CD4-positive, alpha-beta T cell treated with Interleukin-17A for 4 hours (primary cell): ENCODE results near the gene MYO1G.
A peak's percentile ranks its signal among the peaks of the same experiment; 100 is the strongest.
"Not testable (repeated sequence)": the region's sequence is repeated elsewhere in the genome, so short reads cannot be mapped to it uniquely, and the experiment has no call there.

Experiments used
- DNase-seq: peaks from one replicate; pipeline ENCODE4 v3.0.0-alpha.2; 2020; ENCODE audit warnings: mixed read lengths

Gene MYO1G

GRCh38 chr7:44998153-44998871 is 19.5 kb upstream of the MYO1G start:
- DNase-seq, result no peak

DNA sequence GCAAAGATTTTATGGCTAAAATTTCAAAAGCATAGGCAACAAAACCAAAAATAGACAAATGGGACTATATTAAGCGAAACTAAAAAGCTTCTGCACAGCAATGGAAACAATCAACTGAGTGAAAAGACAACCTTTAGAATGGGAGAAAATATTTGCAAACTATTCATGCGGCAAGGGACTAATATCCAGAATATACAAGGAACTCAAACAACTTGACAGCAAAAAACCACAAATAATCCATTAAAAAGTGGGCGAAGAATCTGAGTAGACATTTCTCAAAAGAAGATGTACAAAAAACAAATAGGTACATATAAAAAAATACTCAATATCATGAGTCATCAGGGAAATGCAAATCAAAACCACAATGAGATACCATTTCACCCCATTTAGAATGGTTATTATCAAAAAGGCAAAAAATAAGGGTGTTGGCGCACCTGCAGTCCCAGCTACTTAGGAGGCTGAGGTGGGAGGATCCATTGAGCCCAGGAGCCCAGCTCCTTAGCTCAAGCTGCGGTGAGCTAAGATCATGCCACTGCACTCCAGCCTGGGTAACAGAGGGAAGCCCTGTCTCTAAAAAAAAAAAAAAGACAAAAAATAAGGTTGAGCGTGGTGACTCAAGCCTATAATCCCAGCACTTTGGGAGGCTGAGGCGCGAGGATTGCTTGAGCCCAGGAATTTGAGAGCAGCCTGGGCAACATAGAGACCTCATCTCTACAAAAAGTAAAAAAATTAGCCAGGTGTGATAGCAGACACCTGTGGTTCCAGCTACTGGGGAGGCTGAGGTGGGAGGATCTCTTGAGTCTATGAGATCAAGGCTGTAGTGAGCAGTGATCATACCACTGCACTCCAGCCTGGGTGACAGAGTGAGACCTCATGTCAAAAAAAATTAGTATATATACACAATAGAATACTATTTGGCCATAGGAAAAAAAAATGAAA is 17.0 kb upstream of the MYO1G start:
- peak; percentile 59 for DNase-seq

GRCh38 chr7:44994877-44995554 is 16.2 kb upstream of the MYO1G start:
- DNase-seq, result peak; percentile 45

- not testable (repeated sequence) for DNase-seq
Observed at GRCh38 chr7:44992004-44992795, 13.4 kb upstream of the MYO1G start.

DNA sequence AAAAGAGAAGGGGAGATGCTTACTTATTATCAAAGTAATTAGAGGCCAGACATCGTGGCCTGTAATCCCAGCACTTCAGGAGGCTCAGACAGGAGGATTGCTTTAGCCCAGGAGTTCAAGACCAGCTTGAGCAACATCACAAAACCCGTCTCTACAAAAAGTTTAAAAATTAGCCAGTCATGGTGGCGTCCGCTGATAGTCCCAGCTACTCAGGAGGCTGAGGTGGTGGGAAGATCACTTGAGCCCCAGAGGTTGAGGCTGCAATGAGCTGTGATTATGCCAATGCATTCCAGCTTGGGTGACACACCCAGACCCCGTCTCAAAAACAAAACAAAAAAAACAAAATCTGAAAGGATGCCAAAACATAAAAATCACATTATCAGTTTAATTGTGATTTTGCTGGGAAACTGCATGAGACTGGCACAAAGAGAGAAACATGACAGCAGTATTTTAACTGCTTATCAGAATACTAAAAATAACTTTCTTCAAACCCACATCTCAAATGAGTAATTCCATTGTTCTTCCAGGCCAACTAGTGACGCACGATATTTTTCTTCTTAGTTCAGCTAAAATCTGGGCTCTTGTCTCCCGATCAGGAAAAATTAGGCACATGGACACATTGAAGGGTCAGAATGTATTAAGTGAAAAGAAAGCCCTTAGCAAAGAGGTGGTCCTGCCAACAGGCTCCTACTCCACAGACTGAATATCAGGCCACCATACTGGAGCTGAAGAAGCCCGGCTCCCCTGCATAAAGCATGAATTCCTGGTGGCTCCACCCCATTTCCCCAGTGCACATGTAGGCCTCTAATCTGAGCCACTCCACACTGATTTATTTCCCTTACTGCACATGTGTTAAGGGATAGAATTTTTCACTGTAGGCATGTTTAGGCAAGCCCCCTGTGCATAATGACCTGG is 11.6 kb upstream of the MYO1G start:
- DNase-seq, result no peak

GRCh38 chr7:44989132-44989531 is 10.3 kb upstream of the MYO1G start:
- DNase-seq, result no peak

DNA sequence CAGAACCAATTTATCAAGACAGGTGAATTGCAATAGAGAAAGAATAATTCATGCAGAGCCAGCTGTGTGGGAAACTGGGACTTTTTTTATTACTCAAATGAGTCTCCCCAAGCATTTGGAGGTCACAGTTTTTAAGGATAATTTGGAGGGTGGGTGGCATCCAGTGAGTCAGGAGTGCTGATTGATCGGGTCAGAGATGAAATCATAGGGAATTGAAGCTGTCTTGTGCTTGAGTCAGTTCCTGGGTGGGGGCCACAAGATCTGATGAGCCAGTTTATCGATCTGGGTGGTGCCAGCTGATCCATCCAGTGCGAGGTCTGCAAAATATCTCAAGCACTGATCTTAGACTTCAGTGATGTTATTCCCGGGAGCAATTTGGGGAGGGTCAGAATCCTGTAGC is 9.9 kb upstream of the MYO1G start:
- DNase-seq, result no peak

GRCh38 chr7:44987996-44988395 is 9.2 kb upstream of the MYO1G start:
- DNase-seq, result no peak

DNA sequence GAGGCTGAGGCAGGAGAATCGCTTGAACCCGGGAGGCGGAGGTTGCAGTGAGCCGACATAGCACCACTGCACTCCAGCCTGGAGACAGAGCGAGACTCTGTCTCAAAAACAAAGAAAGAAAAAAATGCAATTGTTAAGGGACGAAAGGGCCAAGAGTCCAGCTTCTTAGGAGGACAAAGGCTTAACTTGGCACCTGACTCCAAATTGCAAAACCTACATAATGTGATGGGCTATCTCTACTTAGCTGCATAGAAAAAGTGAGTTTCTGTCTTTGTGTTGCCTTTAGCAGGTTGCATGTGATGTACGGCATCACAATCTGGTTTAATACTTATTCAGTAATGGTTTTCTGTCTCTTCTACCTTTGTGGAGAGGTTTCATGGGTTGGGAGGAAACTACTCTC is 8.6 kb upstream of the MYO1G start:
- DNase-seq, result no peak

DNA sequence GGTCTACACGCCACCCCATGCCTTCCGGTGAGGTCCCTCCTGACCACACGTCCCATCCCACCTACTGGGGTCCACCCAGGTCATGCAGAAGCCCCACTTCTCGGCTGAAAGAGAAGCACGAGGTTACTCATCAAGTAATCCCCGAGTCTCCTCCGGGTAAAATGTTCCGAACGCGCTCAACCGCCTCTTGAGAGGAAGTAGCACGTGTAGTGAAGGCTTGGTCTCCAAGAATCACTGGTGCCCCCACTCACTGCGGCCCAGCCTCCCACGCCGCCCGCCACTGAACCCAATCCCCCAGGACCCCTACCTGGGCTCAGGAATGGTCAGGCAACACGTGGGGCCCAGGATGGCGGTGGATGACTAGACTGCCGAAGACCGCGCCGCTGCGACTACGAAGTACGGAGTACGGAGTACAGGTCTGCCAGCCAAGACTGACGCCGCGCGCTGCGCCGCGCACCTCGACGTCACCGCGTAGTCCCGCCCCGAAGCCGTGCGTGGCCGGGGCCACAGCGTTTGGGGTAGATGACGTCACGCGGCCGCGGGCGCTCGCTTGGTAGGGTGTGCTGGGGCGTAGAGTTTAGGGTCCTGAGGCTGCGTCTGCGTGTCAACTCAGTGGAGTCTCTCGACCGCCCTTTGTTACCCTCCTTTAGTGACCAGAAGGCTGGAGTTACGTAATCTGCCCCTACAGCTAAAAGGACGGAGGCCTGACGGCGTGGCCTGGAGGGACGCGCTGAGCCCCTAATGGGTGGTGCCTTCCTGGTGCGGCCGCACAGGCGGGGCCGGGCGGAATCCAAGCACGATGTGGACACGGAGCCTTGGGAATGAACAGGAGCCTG is 7.6 kb upstream of the MYO1G start:
- DNase-seq, result peak; percentile 97

- no peak for DNase-seq
Observed at GRCh38 chr7:44985900-44986217, 7.0 kb upstream of the MYO1G start.

DNA sequence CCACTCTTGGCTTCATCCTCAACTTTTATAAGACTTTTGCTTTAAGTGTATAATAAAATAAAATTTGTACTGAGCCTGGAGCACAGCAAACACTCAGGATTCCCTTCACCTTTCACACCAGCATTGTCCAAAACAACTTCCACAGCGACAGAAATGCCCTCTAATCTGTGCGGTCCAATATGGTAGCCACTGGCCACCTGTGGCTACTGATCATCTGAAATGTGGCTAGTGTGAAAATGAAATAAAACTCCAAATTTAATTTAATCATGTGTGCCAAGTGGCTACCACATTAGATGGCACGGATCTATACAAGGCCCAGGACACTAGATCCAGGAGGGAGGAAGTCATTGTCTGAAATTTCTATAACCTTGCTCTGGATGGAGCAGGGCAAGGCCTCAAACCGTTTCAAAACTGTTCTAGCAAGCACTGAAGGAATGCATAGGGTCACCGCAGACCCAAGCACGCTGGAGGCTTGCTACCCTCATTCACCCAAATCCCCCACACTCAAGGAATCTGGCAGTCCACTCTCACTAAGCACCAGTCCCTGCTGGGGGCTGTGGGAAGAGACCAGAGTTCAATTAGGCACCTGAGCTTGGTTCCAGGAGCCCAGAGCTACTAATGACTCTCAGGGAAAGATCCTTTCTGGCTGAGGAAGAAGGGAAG is 6.3 kb upstream of the MYO1G start:
- DNase-seq, result no peak

DNA sequence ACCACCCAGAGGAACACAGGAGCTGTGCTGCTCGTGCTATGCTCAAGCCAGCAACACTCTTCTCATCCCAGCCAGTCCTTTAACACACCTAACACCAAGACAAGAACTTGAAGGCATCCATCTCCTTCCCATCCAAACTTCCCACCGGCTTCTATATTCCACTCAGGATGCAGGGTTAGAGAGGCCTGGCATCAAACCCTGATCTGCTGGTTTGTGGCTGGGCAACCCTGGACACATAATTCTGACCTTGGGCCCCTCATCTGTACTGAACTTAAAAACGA is 5.6 kb upstream of the MYO1G start:
- no peak for DNase-seq

GRCh38 chr7:44983742-44984477 is 5.1 kb upstream of the MYO1G start:
- no peak for DNase-seq

DNA sequence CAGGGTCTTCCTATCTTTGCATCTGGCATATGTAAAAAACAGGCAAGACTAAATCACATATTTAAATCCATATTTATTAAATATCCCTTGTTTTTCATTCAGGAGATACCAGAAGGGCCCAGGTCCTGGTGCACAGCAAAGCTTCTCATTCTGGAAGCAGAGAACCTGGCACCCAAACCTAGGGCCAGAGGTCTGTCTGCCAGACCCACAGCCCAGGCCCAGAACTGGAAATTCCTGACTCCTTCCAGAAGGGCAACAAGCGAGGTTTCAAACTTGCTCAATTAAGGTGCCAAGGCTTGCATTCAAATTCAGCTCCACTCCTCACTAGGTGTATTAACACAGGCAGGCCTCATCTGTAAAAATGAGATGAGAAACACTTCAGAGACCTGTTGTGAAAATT is 4.2 kb upstream of the MYO1G start:
- DNase-seq, result no peak

DNA sequence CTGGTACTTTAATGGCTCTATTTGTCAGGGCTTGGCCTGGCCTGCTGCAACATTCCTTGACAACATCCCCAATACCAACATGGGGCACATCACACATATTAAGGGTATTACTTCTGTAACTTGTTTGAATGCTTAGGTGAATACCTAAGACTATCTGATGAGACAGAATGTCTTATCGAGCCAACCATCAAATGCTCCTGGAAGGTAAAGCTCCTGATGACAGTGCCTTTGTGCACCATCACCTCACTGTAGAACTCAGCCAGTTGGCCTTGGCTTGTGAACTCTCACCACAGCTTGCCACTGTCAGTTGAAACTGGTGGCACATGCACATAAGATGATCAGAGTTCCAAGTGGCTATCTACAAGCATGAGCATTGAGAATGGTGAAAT is 3.7 kb upstream of the MYO1G start:
- no peak for DNase-seq

- DNase-seq, result no peak
Observed at GRCh38 chr7:44981035-44981706, 2.4 kb upstream of the MYO1G start.

- peak; percentile 42 for DNase-seq
Observed at GRCh38 chr7:44980393-44981034, 1.7 kb upstream of the MYO1G start.
